Chondrocyte (in vitro differentiated cells): ENCODE results near the gene RCAN2. TPM values are rescaled to one million over a fixed set of nuclear protein-coding genes. Genes with fewer than 3 reads are reported as not detected.

ENCODE experiments used
- DNase-seq: peaks from one replicate; pipeline ENCODE4 v3.0.0; 2021; ENCODE audit warnings: mixed read lengths, low spot score
- H3K27ac Mint-ChIP-seq: one replicate; pipeline ENCODE4 v1.8.0; 2021; ENCODE audit warnings: mild to moderate bottlenecking, moderate library complexity, mixed read lengths; ENCODE audit not compliant: unreplicated experiment
- H3K27me3 Mint-ChIP-seq: 2 replicates; pipeline ENCODE4 v1.8.0; 2021; ENCODE audit warnings: low read depth, mixed read lengths
- H3K36me3 Mint-ChIP-seq: 2 replicates; pipeline ENCODE4 v1.8.0; 2021; ENCODE audit warnings: low read depth, mixed read lengths
- H3K4me1 Mint-ChIP-seq: 2 replicates; pipeline ENCODE4 v1.8.0; 2021; ENCODE audit warnings: low read depth, mild to moderate bottlenecking, mixed read lengths
- H3K4me3 Mint-ChIP-seq: one replicate; pipeline ENCODE4 v1.8.0; 2021; ENCODE audit warnings: mild to moderate bottlenecking, moderate library complexity, mixed read lengths; ENCODE audit not compliant: unreplicated experiment
- H3K9me3 Mint-ChIP-seq: 2 replicates; pipeline ENCODE4 v1.8.0; 2021; ENCODE audit warnings: low read depth, mixed read lengths
- CTCF ChIP-seq: fragments of 200-600 bp; sonication (generic); IDR thresholded peaks from 2 replicates; pipeline ENCODE4 v1.5.0; 2021; ENCODE audit warnings: antibody characterized with exemption, mild to moderate bottlenecking, moderate library complexity
- total RNA-seq: library from RNA; stranded (reverse); gene quantifications from 3 replicates; pipeline ENCODE4 v1.2.1, GENCODE V29; 2021

RCAN2 gene
- total RNA-seq, 1 donor from 2014 or later, result 23.8 TPM

GRCh38 chr6:46453216-46453615, 38.0 kb downstream of the RCAN2 start:
- H3K36me3 Mint-ChIP-seq, result peaks cover 14% of the 10 kb centered on the region
- no peak for DNase-seq
- H3K4me3 Mint-ChIP-seq, result peak overlapping the region; percentile 26
- peaks cover 15% of the 10 kb centered on the region for H3K9me3 Mint-ChIP-seq
- H3K27ac Mint-ChIP-seq, result peak overlapping the region; percentile 42
- peaks cover 24% of the 10 kb centered on the region for H3K4me1 Mint-ChIP-seq
- TF ChIP-seq CTCF, result no peak
- no peaks in the 10 kb centered on the region for H3K27me3 Mint-ChIP-seq

GRCh38 chr6:46452312-46452917, 38.8 kb downstream of the RCAN2 start:
- Mint-ChIP-seq H3K9me3 (peaks cover 22% of the 10 kb centered on the region), H3K27me3 (no peaks in the 10 kb centered on the region), H3K27ac (no peak overlapping the region), H3K36me3 (peaks cover 13% of the 10 kb centered on the region), H3K4me3 (no peak overlapping the region), H3K4me1 (peaks cover 24% of the 10 kb centered on the region)
- no peak for TF ChIP-seq CTCF
- DNase-seq, result no peak

GRCh38 chr6:46451343-46451742, 39.9 kb downstream of the RCAN2 start:
- no peak overlapping the region for H3K4me3 Mint-ChIP-seq
- H3K36me3 Mint-ChIP-seq, result peaks cover 15% of the 10 kb centered on the region
- H3K27me3 Mint-ChIP-seq, result no peaks in the 10 kb centered on the region
- no peak for DNase-seq
- H3K9me3 Mint-ChIP-seq, result peaks cover 28% of the 10 kb centered on the region
- no peak for TF ChIP-seq CTCF
- H3K4me1 Mint-ChIP-seq, result peaks cover 24% of the 10 kb centered on the region
- H3K27ac Mint-ChIP-seq, result no peak overlapping the region

GRCh38 chr6:46444772-46445454, 46.3 kb downstream of the RCAN2 start:
- DNase-seq, result no peak
- H3K4me3 Mint-ChIP-seq, result no peak overlapping the region
- TF ChIP-seq CTCF, result no peak
- H3K27ac Mint-ChIP-seq, result no peak overlapping the region
- H3K36me3 Mint-ChIP-seq, result peaks cover 12% of the 10 kb centered on the region
- peaks cover 31% of the 10 kb centered on the region for H3K4me1 Mint-ChIP-seq
- no peaks in the 10 kb centered on the region for H3K27me3 Mint-ChIP-seq
- H3K9me3 Mint-ChIP-seq, result peaks cover 35% of the 10 kb centered on the region

GRCh38 chr6:46443623-46444022, 47.6 kb downstream of the RCAN2 start:
- Mint-ChIP-seq H3K27me3 (no peaks in the 10 kb centered on the region), H3K4me3 (no peak overlapping the region), H3K4me1 (peaks cover 41% of the 10 kb centered on the region), H3K36me3 (peaks cover 7% of the 10 kb centered on the region), H3K27ac (no peak overlapping the region), H3K9me3 (peaks cover 29% of the 10 kb centered on the region)
- DNase-seq, result no peak
- no peak for TF ChIP-seq CTCF
